Measurements from ENCODE around the gene SLC45A2.
A peak's percentile ranks its signal among the peaks of the same experiment; 100 is the strongest.
"Not testable (repeated sequence)": the region's sequence is repeated elsewhere in the genome, so short reads cannot be mapped to it uniquely, and the experiment has no call there.

The SLC45A2 gene

GRCh38 chr5:33921002-33921401 lies 63.5 kb downstream of the SLC45A2 start:
- H3K4me3 ChIP-seq (replicated peaks; ENCODE audit: low read depth, low read length), result no peak overlapping the region
- DNase-seq (ENCODE audit: extremely low read depth, low read depth), result no peak
- TF ChIP-seq CTCF (IDR thresholded peaks at IDR 0.05; ENCODE audit: low read depth, low read length, missing control alignments), result no peak

GRCh38 chr5:33914844-33915243 lies 69.6 kb downstream of the SLC45A2 start:
- DNase-seq (ENCODE audit: extremely low read depth, low read depth); H3K4me3 ChIP-seq (replicated peaks; ENCODE audit: low read depth, low read length): not testable (repeated sequence)

GRCh38 chr5:33906248-33906647 lies 78.2 kb downstream of the SLC45A2 start:
- DNase-seq (ENCODE audit: extremely low read depth, low read depth); H3K4me3 ChIP-seq (replicated peaks; ENCODE audit: low read depth, low read length): not testable (repeated sequence)

- no peak overlapping the region for H3K4me3 ChIP-seq (replicated peaks; ENCODE audit: low read depth, low read length)
- no peak for DNase-seq (ENCODE audit: extremely low read depth, low read depth)
- no peak for TF ChIP-seq CTCF (IDR thresholded peaks at IDR 0.05; ENCODE audit: low read depth, low read length, missing control alignments)
These were observed 79.1 kb downstream of the SLC45A2 start for GRCh38 chr5:33905381-33905780.

- no peak for TF ChIP-seq CTCF (IDR thresholded peaks at IDR 0.05; ENCODE audit: low read depth, low read length, missing control alignments)
- no peak overlapping the region for H3K4me3 ChIP-seq (replicated peaks; ENCODE audit: low read depth, low read length)
- DNase-seq (ENCODE audit: extremely low read depth, low read depth), result no peak
These were observed 81.4 kb downstream of the SLC45A2 start for GRCh38 chr5:33903118-33903517.

GRCh38 chr5:33901156-33901555 lies 83.3 kb downstream of the SLC45A2 start:
- peak; percentile 43 for DNase-seq (ENCODE audit: extremely low read depth, low read depth)
- H3K4me3 ChIP-seq (replicated peaks; ENCODE audit: low read depth, low read length), result no peak overlapping the region
- no peak for TF ChIP-seq CTCF (IDR thresholded peaks at IDR 0.05; ENCODE audit: low read depth, low read length, missing control alignments)
